ENCODE measurements around the gene ZFAND2A.

Gene ZFAND2A

GRCh38 chr7:1114505-1114904, 45.5 kb downstream of the ZFAND2A start:
- no peak overlapping the region for H3K9ac ChIP-seq (ENCODE audit: low read length)
- H3K4me3 ChIP-seq (ENCODE audit: low read length) = no peak overlapping the region
- no peaks in the 10 kb centered on the region for H3K27me3 ChIP-seq (ENCODE audit: control insufficient read depth, insufficient read depth, low read length)
- no peaks in the 10 kb centered on the region for H3K9me3 ChIP-seq (ENCODE audit: control insufficient read depth, low read length)
- no peaks in the 10 kb centered on the region for H3K4me1 ChIP-seq (ENCODE audit: control insufficient read depth, insufficient read depth, low read length)
- H3K36me3 ChIP-seq (ENCODE audit: control insufficient read depth, insufficient read depth, low read length) = no peaks in the 10 kb centered on the region

- Histone ChIP-seq H3K36me3 (ENCODE audit: control insufficient read depth, insufficient read depth, low read length) (no peaks in the 10 kb centered on the region), H3K4me3 (ENCODE audit: low read length) (no peak overlapping the region), H3K9me3 (ENCODE audit: control insufficient read depth, low read length) (no peaks in the 10 kb centered on the region), H3K4me1 (ENCODE audit: control insufficient read depth, insufficient read depth, low read length) (no peaks in the 10 kb centered on the region), H3K27me3 (ENCODE audit: control insufficient read depth, insufficient read depth, low read length) (no peaks in the 10 kb centered on the region), H3K9ac (ENCODE audit: low read length) (no peak overlapping the region)
These were observed 45.9 kb downstream of the ZFAND2A start for GRCh38 chr7:1114088-1114487.

- Histone ChIP-seq H3K9me3 (ENCODE audit: control insufficient read depth, low read length) (no peaks in the 10 kb centered on the region), H3K36me3 (ENCODE audit: control insufficient read depth, insufficient read depth, low read length) (no peaks in the 10 kb centered on the region)
These were observed 46.5 kb downstream of the ZFAND2A start for GRCh38 chr7:1113548-1113885.

GRCh38 chr7:1112625-1113547, 47.1 kb downstream of the ZFAND2A start:
- Histone ChIP-seq H3K4me3 (ENCODE audit: low read length) (no peak overlapping the region), H3K4me1 (ENCODE audit: control insufficient read depth, insufficient read depth, low read length) (no peaks in the 10 kb centered on the region), H3K9ac (ENCODE audit: low read length) (no peak overlapping the region), H3K27me3 (ENCODE audit: control insufficient read depth, insufficient read depth, low read length) (no peaks in the 10 kb centered on the region), H3K9me3 (ENCODE audit: control insufficient read depth, low read length) (no peaks in the 10 kb centered on the region), H3K36me3 (ENCODE audit: control insufficient read depth, insufficient read depth, low read length) (no peaks in the 10 kb centered on the region)

More at GRCh38 chr7:1113548-1113885, 46.5 kb downstream of the ZFAND2A start:
- H3K4me1 ChIP-seq (ENCODE audit: control insufficient read depth, insufficient read depth, low read length) = no peaks in the 10 kb centered on the region
- H3K27me3 ChIP-seq (ENCODE audit: control insufficient read depth, insufficient read depth, low read length) = no peaks in the 10 kb centered on the region
- H3K9ac ChIP-seq (ENCODE audit: low read length) = no peak overlapping the region
- no peak overlapping the region for H3K4me3 ChIP-seq (ENCODE audit: low read length)

GRCh38 chr7:1112109-1112508, 47.9 kb downstream of the ZFAND2A start:
- Histone ChIP-seq H3K9ac (ENCODE audit: low read length) (no peak overlapping the region), H3K9me3 (ENCODE audit: control insufficient read depth, low read length) (no peaks in the 10 kb centered on the region), H3K36me3 (ENCODE audit: control insufficient read depth, insufficient read depth, low read length) (no peaks in the 10 kb centered on the region), H3K4me3 (ENCODE audit: low read length) (no peak overlapping the region), H3K4me1 (ENCODE audit: control insufficient read depth, insufficient read depth, low read length) (no peaks in the 10 kb centered on the region), H3K27me3 (ENCODE audit: control insufficient read depth, insufficient read depth, low read length) (no peaks in the 10 kb centered on the region)

GRCh38 chr7:1111156-1111555, 48.8 kb downstream of the ZFAND2A start:
- H3K27me3 ChIP-seq (ENCODE audit: control insufficient read depth, insufficient read depth, low read length) = no peaks in the 10 kb centered on the region
- H3K4me1 ChIP-seq (ENCODE audit: control insufficient read depth, insufficient read depth, low read length) = no peaks in the 10 kb centered on the region
- H3K9ac ChIP-seq (ENCODE audit: low read length) = no peak overlapping the region
- H3K36me3 ChIP-seq (ENCODE audit: control insufficient read depth, insufficient read depth, low read length) = no peaks in the 10 kb centered on the region
- no peaks in the 10 kb centered on the region for H3K9me3 ChIP-seq (ENCODE audit: control insufficient read depth, low read length)
- H3K4me3 ChIP-seq (ENCODE audit: low read length) = no peak overlapping the region

- H3K9ac ChIP-seq (ENCODE audit: low read length) = no peak overlapping the region
- H3K9me3 ChIP-seq (ENCODE audit: control insufficient read depth, low read length) = no peaks in the 10 kb centered on the region
These were observed 49.6 kb downstream of the ZFAND2A start for GRCh38 chr7:1110358-1110757.

GRCh38 chr7:1109581-1110310, 50.2 kb downstream of the ZFAND2A start:
- Histone ChIP-seq H3K27me3 (ENCODE audit: control insufficient read depth, insufficient read depth, low read length) (no peaks in the 10 kb centered on the region), H3K36me3 (ENCODE audit: control insufficient read depth, insufficient read depth, low read length) (no peaks in the 10 kb centered on the region), H3K4me1 (ENCODE audit: control insufficient read depth, insufficient read depth, low read length) (no peaks in the 10 kb centered on the region), H3K9ac (ENCODE audit: low read length) (no peak overlapping the region), H3K9me3 (ENCODE audit: control insufficient read depth, low read length) (no peaks in the 10 kb centered on the region), H3K4me3 (ENCODE audit: low read length) (no peak overlapping the region)

More at GRCh38 chr7:1110358-1110757, 49.6 kb downstream of the ZFAND2A start:
- H3K27me3 ChIP-seq (ENCODE audit: control insufficient read depth, insufficient read depth, low read length) = no peaks in the 10 kb centered on the region
- H3K4me1 ChIP-seq (ENCODE audit: control insufficient read depth, insufficient read depth, low read length) = no peaks in the 10 kb centered on the region
- no peaks in the 10 kb centered on the region for H3K36me3 ChIP-seq (ENCODE audit: control insufficient read depth, insufficient read depth, low read length)
- H3K4me3 ChIP-seq (ENCODE audit: low read length) = no peak overlapping the region

GRCh38 chr7:1108264-1108920, 51.6 kb downstream of the ZFAND2A start:
- Histone ChIP-seq H3K4me3 (ENCODE audit: low read length) (no peak overlapping the region), H3K9me3 (ENCODE audit: control insufficient read depth, low read length) (no peaks in the 10 kb centered on the region), H3K36me3 (ENCODE audit: control insufficient read depth, insufficient read depth, low read length) (no peaks in the 10 kb centered on the region), H3K4me1 (ENCODE audit: control insufficient read depth, insufficient read depth, low read length) (peaks cover 6% of the 10 kb centered on the region), H3K27me3 (ENCODE audit: control insufficient read depth, insufficient read depth, low read length) (no peaks in the 10 kb centered on the region), H3K9ac (ENCODE audit: low read length) (no peak overlapping the region)

GRCh38 chr7:1106793-1107421, 53.1 kb downstream of the ZFAND2A start:
- H3K9ac ChIP-seq (ENCODE audit: low read length) = no peak overlapping the region
- no peaks in the 10 kb centered on the region for H3K9me3 ChIP-seq (ENCODE audit: control insufficient read depth, low read length)
- no peak overlapping the region for H3K4me3 ChIP-seq (ENCODE audit: low read length)
- H3K27me3 ChIP-seq (ENCODE audit: control insufficient read depth, insufficient read depth, low read length) = no peaks in the 10 kb centered on the region
- peaks cover 17% of the 10 kb centered on the region for H3K4me1 ChIP-seq (ENCODE audit: control insufficient read depth, insufficient read depth, low read length)
- H3K36me3 ChIP-seq (ENCODE audit: control insufficient read depth, insufficient read depth, low read length) = no peaks in the 10 kb centered on the region

GRCh38 chr7:1106063-1106792, 53.8 kb downstream of the ZFAND2A start:
- Histone ChIP-seq H3K9me3 (ENCODE audit: control insufficient read depth, low read length) (no peaks in the 10 kb centered on the region), H3K4me3 (ENCODE audit: low read length) (no peak overlapping the region), H3K27me3 (ENCODE audit: control insufficient read depth, insufficient read depth, low read length) (no peaks in the 10 kb centered on the region), H3K4me1 (ENCODE audit: control insufficient read depth, insufficient read depth, low read length) (peaks cover 21% of the 10 kb centered on the region), H3K9ac (ENCODE audit: low read length) (no peak overlapping the region), H3K36me3 (ENCODE audit: control insufficient read depth, insufficient read depth, low read length) (no peaks in the 10 kb centered on the region)
